ENCODE results near the gene PPP2R5A. TPM values are rescaled to one million over a fixed set of nuclear protein-coding genes. Genes with fewer than 3 reads are reported as not detected.
A peak's percentile ranks its signal among the peaks of the same experiment; 100 is the strongest.

PPP2R5A gene
- total RNA-seq, 1 donor from 2014 or later = 33.9 TPM

DNA sequence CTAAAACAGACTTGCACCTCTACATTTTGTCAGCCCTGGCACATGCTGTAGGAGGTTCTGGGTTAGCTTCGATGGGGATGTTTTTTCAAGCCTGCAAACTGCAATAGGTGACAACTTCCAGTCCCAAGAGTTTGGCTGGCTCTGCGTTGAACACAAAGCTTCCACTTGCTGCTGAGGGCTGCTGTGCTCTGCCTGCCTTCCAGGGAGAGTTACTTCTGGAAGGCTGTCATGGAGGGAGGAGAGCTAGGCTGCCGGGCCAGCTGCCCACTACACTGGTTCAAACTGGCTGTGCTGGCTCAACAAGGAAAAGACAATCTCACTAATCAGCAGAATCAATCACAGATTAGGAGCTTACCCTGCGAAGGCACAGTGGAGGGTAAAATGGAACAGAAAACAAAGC is 46.7 kb upstream of the PPP2R5A start:
- H3K9me3 ChIP-seq = no peaks in the 10 kb centered on the region
- no peaks in the 10 kb centered on the region for H3K36me3 ChIP-seq
- no peaks in the 10 kb centered on the region for H3K27me3 ChIP-seq
- TF ChIP-seq POLR2AphosphoS5 (IDR thresholded peaks at IDR 0.05; ENCODE audit: insufficient read depth in 1 of 2, low read depth in 1 of 2) (no peak), POLR2A (IDR thresholded peaks at IDR 0.05) (no peak)
- TF ChIP-seq, protein P1, sequence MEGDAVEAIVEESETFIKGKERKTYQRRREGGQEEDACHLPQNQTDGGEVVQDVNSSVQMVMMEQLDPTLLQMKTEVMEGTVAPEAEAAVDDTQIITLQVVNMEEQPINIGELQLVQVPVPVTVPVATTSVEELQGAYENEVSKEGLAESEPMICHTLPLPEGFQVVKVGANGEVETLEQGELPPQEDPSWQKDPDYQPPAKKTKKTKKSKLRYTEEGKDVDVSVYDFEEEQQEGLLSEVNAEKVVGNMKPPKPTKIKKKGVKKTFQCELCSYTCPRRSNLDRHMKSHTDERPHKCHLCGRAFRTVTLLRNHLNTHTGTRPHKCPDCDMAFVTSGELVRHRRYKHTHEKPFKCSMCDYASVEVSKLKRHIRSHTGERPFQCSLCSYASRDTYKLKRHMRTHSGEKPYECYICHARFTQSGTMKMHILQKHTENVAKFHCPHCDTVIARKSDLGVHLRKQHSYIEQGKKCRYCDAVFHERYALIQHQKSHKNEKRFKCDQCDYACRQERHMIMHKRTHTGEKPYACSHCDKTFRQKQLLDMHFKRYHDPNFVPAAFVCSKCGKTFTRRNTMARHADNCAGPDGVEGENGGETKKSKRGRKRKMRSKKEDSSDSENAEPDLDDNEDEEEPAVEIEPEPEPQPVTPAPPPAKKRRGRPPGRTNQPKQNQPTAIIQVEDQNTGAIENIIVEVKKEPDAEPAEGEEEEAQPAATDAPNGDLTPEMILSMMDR (IDR thresholded peaks at IDR 0.05) = no peak
- peaks cover 40% of the 10 kb centered on the region for H3K4me1 ChIP-seq
- peak overlapping the region; percentile 50 for H3K27ac ChIP-seq
- DNase-seq (ENCODE audit: extremely low spot score in 2 of 2) = no peak
- intact Hi-C loops (cut with DNase I) = no loop called here
- no peak overlapping the region for H3K4me3 ChIP-seq

DNA sequence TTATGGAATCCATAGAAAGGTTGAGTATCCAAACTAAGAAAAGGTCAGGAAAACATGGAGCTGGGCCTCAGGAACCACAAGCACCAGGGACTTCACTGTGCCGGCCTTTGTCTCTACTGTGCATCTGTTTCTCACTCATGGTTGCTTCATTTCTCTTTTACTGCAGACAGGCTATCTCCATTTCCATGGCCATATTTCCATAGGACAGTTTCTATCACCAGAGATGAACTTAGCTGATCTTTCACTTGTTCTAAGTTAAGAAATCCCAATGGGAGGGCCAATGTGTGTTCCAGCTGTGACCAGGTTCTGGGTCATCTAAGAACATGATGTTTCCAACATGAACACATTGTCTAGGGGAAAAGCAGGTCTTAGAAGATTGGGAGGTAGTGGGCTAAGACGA is 43.7 kb upstream of the PPP2R5A start:
- H3K27ac ChIP-seq = peak overlapping the region; percentile 60
- no peak for DNase-seq (ENCODE audit: extremely low spot score in 2 of 2)
- intact Hi-C loops (cut with DNase I) = no loop called here
- H3K4me1 ChIP-seq = peaks cover 16% of the 10 kb centered on the region
- no peak overlapping the region for H3K4me3 ChIP-seq
- no peaks in the 10 kb centered on the region for H3K27me3 ChIP-seq
- no peaks in the 10 kb centered on the region for H3K9me3 ChIP-seq
- TF ChIP-seq, protein P1 (IDR thresholded peaks at IDR 0.05) = no peak
- TF ChIP-seq POLR2A (IDR thresholded peaks at IDR 0.05) (no peak), POLR2AphosphoS5 (IDR thresholded peaks at IDR 0.05; ENCODE audit: insufficient read depth in 1 of 2, low read depth in 1 of 2) (no peak)
- no peaks in the 10 kb centered on the region for H3K36me3 ChIP-seq

DNA sequence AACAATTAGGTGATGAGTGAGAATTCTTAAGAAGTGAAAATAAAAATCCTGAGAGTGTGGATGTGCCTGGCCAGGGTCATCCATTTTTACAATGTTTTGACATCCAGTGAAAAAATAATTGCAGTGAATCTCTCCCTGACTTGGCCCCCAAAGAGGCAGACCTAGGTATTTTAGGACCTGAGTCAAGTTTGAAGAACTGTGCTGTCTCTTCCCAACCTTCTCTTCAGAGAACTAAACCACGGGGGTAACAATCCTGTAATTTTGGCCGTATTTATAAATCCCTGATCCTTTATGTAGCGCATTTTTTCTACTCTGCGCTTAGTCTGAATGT is 43.3 kb upstream of the PPP2R5A start:
- no peaks in the 10 kb centered on the region for H3K36me3 ChIP-seq
- TF ChIP-seq, protein P1 (IDR thresholded peaks at IDR 0.05) = no peak
- TF ChIP-seq POLR2AphosphoS5 (IDR thresholded peaks at IDR 0.05; ENCODE audit: insufficient read depth in 1 of 2, low read depth in 1 of 2) (no peak), POLR2A (IDR thresholded peaks at IDR 0.05) (no peak)
- H3K27ac ChIP-seq = peak overlapping the region; percentile 60
- intact Hi-C loops (cut with DNase I) = no loop called here
- H3K4me3 ChIP-seq = no peak overlapping the region
- H3K4me1 ChIP-seq = peaks cover 14% of the 10 kb centered on the region
- no peaks in the 10 kb centered on the region for H3K27me3 ChIP-seq
- no peak for DNase-seq (ENCODE audit: extremely low spot score in 2 of 2)
- no peaks in the 10 kb centered on the region for H3K9me3 ChIP-seq

DNA sequence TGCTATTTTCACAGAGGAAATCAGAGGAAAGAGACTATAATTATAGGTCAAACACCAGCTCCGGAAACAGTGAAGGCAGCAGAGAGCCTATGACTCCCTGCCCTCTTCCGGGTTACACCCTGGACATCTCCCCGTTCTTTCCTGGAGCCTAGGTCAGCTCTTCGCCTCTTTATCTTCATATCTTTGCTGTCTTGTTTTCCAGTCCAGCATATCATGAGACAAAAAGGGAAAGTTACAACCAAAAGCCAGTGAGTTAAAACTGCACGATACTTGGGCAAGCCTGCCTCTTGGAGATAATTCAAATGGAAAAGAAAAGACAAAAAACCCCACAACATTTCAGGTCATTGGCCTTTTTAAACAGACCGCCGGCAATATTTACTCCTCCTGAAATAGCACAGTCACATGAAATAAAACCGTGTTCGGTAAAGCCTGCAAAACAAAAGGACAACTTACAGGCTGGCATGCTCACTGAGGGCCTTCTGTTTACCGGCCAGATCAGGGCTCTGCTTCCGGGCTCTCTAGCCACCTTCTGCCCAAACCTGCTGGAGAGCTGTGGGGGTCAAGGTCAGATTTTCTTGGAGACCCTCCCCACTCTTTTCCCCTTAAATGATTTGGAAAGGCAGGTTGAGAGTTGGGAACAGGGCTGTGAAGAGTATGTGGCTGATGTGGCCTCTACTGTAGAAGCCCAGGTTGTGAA is 42.8 kb upstream of the PPP2R5A start:
- Histone ChIP-seq H3K36me3 (no peaks in the 10 kb centered on the region), H3K4me1 (peaks cover 14% of the 10 kb centered on the region)

DNA sequence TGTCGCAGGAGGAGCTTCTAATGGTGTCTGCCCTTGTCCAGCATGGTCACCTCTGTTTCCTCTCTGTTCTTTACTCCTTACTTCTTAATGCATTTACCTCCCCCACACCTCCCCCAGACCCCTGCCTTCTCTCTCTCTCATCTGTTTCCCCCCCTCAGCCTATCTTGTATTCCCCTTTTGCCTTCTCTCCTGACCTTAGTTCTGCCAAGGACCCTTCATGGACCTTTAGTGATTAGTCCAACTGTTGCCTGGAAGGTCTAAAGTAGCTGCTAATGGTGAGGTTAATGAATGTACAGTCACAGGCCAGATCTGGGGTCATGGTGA is 42.3 kb upstream of the PPP2R5A start:
- TF ChIP-seq POLR2A (IDR thresholded peaks at IDR 0.05) = no peak
- TF ChIP-seq POLR2AphosphoS5 (IDR thresholded peaks at IDR 0.05; ENCODE audit: insufficient read depth in 1 of 2, low read depth in 1 of 2) = no peak
- TF ChIP-seq, protein P1 (IDR thresholded peaks at IDR 0.05) = no peak
- no peak for DNase-seq (ENCODE audit: extremely low spot score in 2 of 2)
- intact Hi-C loops (cut with DNase I) = no loop called here
- Histone ChIP-seq H3K36me3 (no peaks in the 10 kb centered on the region), H3K27ac (peak overlapping the region; percentile 60), H3K27me3 (no peaks in the 10 kb centered on the region), H3K4me1 (peaks cover 14% of the 10 kb centered on the region), H3K9me3 (no peaks in the 10 kb centered on the region), H3K4me3 (no peak overlapping the region)

More for the DNA sequence above, 42.8 kb upstream of the PPP2R5A start:
- intact Hi-C loops (cut with DNase I) = no loop called here
- Histone ChIP-seq H3K9me3 (no peaks in the 10 kb centered on the region), H3K27me3 (no peaks in the 10 kb centered on the region), H3K27ac (peak overlapping the region; percentile 60), H3K4me3 (no peak overlapping the region)
- DNase-seq (ENCODE audit: extremely low spot score in 2 of 2) = no peak
- TF ChIP-seq POLR2AphosphoS5 (IDR thresholded peaks at IDR 0.05; ENCODE audit: insufficient read depth in 1 of 2, low read depth in 1 of 2) (peak in 1 of 2 donors; percentile 78), POLR2A (IDR thresholded peaks at IDR 0.05) (no peak)
- TF ChIP-seq, protein P1 (IDR thresholded peaks at IDR 0.05) = no peak
